Loucy (cell line): ENCODE data around the gene ANKRD63.

ENCODE experiments used
- H2AFZ ChIP-seq: fragments of 200-600 bp; sonication (generic); 2 replicates; pipeline ENCODE4 v1.6.0; 2016; ENCODE audit warnings: antibody characterized with exemption, mild to moderate bottlenecking, low read length, moderate library complexity
- H3F3A ChIP-seq: fragments of 200-600 bp; 2 replicates; pipeline ENCODE4 v1.6.0; 2016; ENCODE audit warnings: antibody characterized with exemption, low read depth, mild to moderate bottlenecking
- H3K27me3 ChIP-seq: fragments of 200-600 bp; sonication (generic); 2 replicates; pipeline ENCODE4 v1.6.1; 2014; ENCODE audit warnings: low read length, mild to moderate bottlenecking; ENCODE audit not compliant: insufficient read depth, poor library complexity, severe bottlenecking
- H3K36me3 ChIP-seq: fragments of 200-600 bp; sonication (generic); 2 replicates; pipeline ENCODE4 v1.6.1; 2016; ENCODE audit warnings: low read length; ENCODE audit not compliant: insufficient read depth
- H3K4me1 ChIP-seq: fragments of 200-600 bp; sonication (generic); 2 replicates; pipeline ENCODE4 v1.5.1; 2014; ENCODE audit warnings: low read length, mild to moderate bottlenecking; ENCODE audit not compliant: insufficient read depth, poor library complexity, severe bottlenecking
- H3K4me2 ChIP-seq: fragments of 200-600 bp; sonication (generic); 2 replicates; pipeline ENCODE4 v1.6.0; 2014; ENCODE audit warnings: antibody characterized with exemption, low read length, low read depth, mild to moderate bottlenecking; ENCODE audit not compliant: poor library complexity, severe bottlenecking
- H3K4me3 ChIP-seq: fragments of 200-600 bp; sonication (generic); 2 replicates; pipeline ENCODE4 v1.5.1; 2014; ENCODE audit warnings: low read length, mild to moderate bottlenecking, mixed read lengths; ENCODE audit not compliant: poor library complexity, severe bottlenecking
- H3K79me2 ChIP-seq: fragments of 200-600 bp; sonication (generic); 2 replicates; pipeline ENCODE4 v1.6.1; 2014; ENCODE audit warnings: low read length; ENCODE audit not compliant: insufficient read depth
- H3K9ac ChIP-seq: fragments of 200-600 bp; sonication (generic); 2 replicates; pipeline ENCODE4 v1.6.0; 2014; ENCODE audit warnings: mild to moderate bottlenecking, low read depth, low read length, moderate library complexity; ENCODE audit not compliant: poor library complexity, severe bottlenecking
- H3K9me2 ChIP-seq: fragments of 200-600 bp; sonication (generic); replicated peaks from 2 replicates; pipeline ENCODE4 v1.6.1; 2016; ENCODE audit warnings: low read depth, low read length, mixed read lengths
- H3K9me3 ChIP-seq: fragments of 200-600 bp; sonication (generic); 2 replicates; pipeline ENCODE4 v1.6.1; 2014; ENCODE audit warnings: mild to moderate bottlenecking, antibody characterized with exemption, low read length, low read depth; ENCODE audit not compliant: insufficient read depth
- H4K20me1 ChIP-seq: fragments of 200-600 bp; sonication (generic); 2 replicates; pipeline ENCODE4 v1.6.0; 2014; ENCODE audit warnings: antibody characterized with exemption, low read length, mild to moderate bottlenecking; ENCODE audit not compliant: insufficient read depth, poor library complexity, severe bottlenecking
- EZH2phosphoT487 ChIP-seq: fragments of 200-600 bp; IDR thresholded peaks from 2 replicates; pipeline ENCODE4 v1.6.1; 2018; ENCODE audit warnings: antibody characterized with exemption, mild to moderate bottlenecking, moderate library complexity, borderline replicate concordance
- TF ChIP-seq, protein P1 (sequence below): fragments of 200-600 bp; sonication (generic); conservative IDR thresholded peaks from 2 replicates; pipeline ENCODE4 v1.5.1; 2014; ENCODE audit warnings: mild to moderate bottlenecking, antibody characterized with exemption, low read length

The ANKRD63 gene

DNA sequence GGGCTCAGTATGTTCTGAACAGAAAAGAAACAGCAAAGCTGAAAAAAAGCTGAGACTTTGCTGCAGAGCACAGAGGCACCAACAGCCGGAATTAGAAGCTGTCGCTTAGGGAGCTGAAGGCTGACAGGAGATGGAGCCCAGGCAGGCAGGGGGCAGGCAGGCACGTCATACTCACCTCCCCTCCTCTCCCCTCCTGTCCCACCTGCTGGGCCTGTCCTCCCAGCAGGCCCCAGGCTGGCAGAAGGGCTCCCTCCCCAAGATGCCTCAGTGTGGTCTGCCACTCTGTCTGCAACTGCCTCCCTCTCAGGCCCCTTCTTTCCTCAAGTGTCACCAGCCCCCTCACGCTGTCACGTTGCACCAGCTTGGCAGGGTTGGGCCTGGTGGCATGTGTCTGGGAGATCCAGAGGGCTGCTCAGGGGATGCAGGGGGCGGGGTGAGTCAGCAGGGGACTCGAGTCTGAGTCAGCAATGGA is 3.2 kb upstream of the ANKRD63 start:
- no peaks in the 10 kb centered on the region for H3K27me3 ChIP-seq
- H4K20me1 ChIP-seq, result no peaks in the 10 kb centered on the region
- H3K4me1 ChIP-seq, result no peaks in the 10 kb centered on the region
- H2AFZ ChIP-seq, result no peak overlapping the region
- H3K4me2 ChIP-seq, result no peak overlapping the region
- 0 out of 2 replicates have a peak, but pooled peaks cover 3% of the 10 kb centered on the region for H3F3A ChIP-seq
- TF ChIP-seq, protein P1, sequence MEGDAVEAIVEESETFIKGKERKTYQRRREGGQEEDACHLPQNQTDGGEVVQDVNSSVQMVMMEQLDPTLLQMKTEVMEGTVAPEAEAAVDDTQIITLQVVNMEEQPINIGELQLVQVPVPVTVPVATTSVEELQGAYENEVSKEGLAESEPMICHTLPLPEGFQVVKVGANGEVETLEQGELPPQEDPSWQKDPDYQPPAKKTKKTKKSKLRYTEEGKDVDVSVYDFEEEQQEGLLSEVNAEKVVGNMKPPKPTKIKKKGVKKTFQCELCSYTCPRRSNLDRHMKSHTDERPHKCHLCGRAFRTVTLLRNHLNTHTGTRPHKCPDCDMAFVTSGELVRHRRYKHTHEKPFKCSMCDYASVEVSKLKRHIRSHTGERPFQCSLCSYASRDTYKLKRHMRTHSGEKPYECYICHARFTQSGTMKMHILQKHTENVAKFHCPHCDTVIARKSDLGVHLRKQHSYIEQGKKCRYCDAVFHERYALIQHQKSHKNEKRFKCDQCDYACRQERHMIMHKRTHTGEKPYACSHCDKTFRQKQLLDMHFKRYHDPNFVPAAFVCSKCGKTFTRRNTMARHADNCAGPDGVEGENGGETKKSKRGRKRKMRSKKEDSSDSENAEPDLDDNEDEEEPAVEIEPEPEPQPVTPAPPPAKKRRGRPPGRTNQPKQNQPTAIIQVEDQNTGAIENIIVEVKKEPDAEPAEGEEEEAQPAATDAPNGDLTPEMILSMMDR, result no peak
- no peak for TF ChIP-seq EZH2phosphoT487
- H3K9me3 ChIP-seq, result no peaks in the 10 kb centered on the region
- no peak overlapping the region for H3K9ac ChIP-seq
- no peaks in the 10 kb centered on the region for H3K79me2 ChIP-seq
- no peaks in the 10 kb centered on the region for H3K9me2 ChIP-seq
- no peak overlapping the region for H3K4me3 ChIP-seq
- H3K36me3 ChIP-seq, result no peaks in the 10 kb centered on the region; the same call in 1 of the 2 replicates

DNA sequence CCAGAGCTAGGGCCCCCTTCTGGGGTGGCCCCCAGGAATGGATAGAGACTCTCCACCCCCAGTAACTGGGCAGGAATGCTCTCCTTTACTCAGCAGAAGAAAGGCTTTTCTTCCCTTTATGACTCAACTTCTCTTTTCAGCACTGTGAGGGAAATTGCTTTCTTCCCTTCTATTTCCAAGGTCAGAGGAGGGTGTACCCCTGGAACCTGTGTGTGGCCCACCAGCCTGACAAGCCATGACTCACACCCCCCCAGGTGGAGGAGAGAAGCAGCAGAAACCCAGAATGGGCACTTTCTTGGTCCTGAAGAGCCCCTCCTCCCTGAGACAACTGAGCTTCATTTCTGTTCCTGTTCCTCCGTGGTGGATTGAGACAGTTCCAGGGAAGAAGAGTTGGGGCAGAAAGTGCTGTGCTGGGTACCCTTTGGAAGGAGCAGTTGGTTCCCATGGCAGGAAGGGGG is 2.7 kb upstream of the ANKRD63 start:
- H3K36me3 ChIP-seq, result no peaks in the 10 kb centered on the region; the same call in 1 of the 2 replicates
- H2AFZ ChIP-seq, result no peak overlapping the region
- H3K4me2 ChIP-seq, result no peak overlapping the region
- H3K4me3 ChIP-seq, result no peak overlapping the region
- no peaks in the 10 kb centered on the region for H3K9me3 ChIP-seq
- no peaks in the 10 kb centered on the region for H3K4me1 ChIP-seq
- H3K79me2 ChIP-seq, result no peaks in the 10 kb centered on the region
- no peak for TF ChIP-seq EZH2phosphoT487
- TF ChIP-seq, protein P1, result no peak
- 0 out of 2 replicates have a peak, but pooled peaks cover 3% of the 10 kb centered on the region for H3F3A ChIP-seq
- H3K9me2 ChIP-seq, result no peaks in the 10 kb centered on the region
- H3K9ac ChIP-seq, result no peak overlapping the region
- no peaks in the 10 kb centered on the region for H4K20me1 ChIP-seq
- H3K27me3 ChIP-seq, result no peaks in the 10 kb centered on the region

DNA sequence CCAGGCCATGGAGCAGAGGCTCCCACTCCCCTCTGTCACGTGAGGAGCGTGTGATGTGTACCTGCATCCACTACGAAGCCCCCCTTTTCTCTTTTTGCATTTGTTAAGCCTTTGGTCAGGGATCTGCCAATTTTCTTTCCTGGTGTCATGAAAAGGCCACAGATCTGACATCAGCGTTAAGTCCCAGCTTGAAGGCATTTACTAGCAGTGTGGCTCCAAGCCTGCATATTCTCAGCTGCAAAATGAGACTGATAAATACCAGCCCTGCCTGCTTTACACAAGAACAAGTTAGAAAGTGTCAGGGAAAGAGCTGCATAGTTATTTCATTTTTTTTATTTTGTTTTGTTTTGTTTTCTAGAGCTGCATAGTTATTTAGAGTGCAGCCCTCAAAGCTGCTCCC is 2.3 kb upstream of the ANKRD63 start:
- H3K9ac ChIP-seq, result no peak overlapping the region
- H3K4me1 ChIP-seq, result no peaks in the 10 kb centered on the region
- H3K9me2 ChIP-seq, result no peaks in the 10 kb centered on the region
- no peaks in the 10 kb centered on the region for H3K27me3 ChIP-seq
- TF ChIP-seq, protein P1, result no peak
- no peak for TF ChIP-seq EZH2phosphoT487
- H3K79me2 ChIP-seq, result no peaks in the 10 kb centered on the region
- H2AFZ ChIP-seq, result no peak overlapping the region
- no peaks in the 10 kb centered on the region for H4K20me1 ChIP-seq
- H3K36me3 ChIP-seq, result no peaks in the 10 kb centered on the region; the same call in 1 of the 2 replicates
- H3K4me3 ChIP-seq, result no peak overlapping the region
- 0 out of 2 replicates have a peak, but pooled peaks cover 3% of the 10 kb centered on the region for H3F3A ChIP-seq
- H3K9me3 ChIP-seq, result no peaks in the 10 kb centered on the region
- no peak overlapping the region for H3K4me2 ChIP-seq
